ENCODE results near the gene RPAP3. TPM values are rescaled to one million over a fixed set of nuclear protein-coding genes. Genes with fewer than 3 reads are reported as not detected.

RPAP3 gene
- total RNA-seq, 1 donor from 2014 or later = 27.7 TPM

DNA sequence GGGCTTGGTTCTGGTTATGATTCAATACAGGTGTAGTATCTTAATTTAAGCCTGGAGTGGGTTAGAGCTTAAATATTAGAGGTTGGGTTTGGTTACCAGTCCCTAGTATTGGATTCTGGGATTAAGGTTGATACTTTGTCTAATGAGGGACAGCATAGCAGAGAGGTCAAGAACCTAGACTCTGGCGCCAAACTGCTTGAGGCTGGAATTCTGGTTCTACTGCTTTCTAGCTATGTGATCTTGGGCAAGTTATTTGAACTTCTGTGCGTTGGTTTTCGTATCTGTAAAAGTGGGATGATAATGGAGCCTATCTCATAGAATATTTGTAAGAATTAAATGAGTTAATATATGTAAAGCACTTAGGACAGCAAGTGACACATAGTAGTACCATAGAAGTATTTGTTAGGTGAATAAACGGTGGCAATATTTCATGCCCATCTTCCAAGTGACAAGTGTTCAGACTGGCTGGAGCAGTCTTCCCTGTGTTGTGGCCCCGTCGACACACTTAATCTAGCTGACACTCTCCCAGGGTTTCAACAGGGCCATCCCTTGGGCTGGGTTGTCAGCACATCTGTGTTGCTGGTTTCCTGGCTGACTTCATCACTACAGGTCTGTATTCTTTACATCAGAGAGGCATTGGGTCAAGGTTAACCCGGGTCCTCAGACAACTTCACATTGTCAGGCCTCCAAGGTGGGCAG is 16.5 kb upstream of the RPAP3 start:
- H3K36me3 ChIP-seq (ENCODE audit: control insufficient read depth, insufficient read depth, low read length) = no peaks in the 10 kb centered on the region
- H3K27me3 ChIP-seq (ENCODE audit: control insufficient read depth, insufficient read depth, low read length) = no peaks in the 10 kb centered on the region
- DNase-seq (ENCODE audit: low read depth) = no peak
- no peak overlapping the region for H3K4me3 ChIP-seq (ENCODE audit: low read depth, low read length)
- TF ChIP-seq CTCF (IDR thresholded peaks at IDR 0.05; ENCODE audit: insufficient read depth, low read length, poor library complexity, severe bottlenecking) = no peak

GRCh38 chr12:47721431-47721973 is 15.7 kb upstream of the RPAP3 start:
- Histone ChIP-seq H3K36me3 (ENCODE audit: control insufficient read depth, insufficient read depth, low read length) (no peaks in the 10 kb centered on the region), H3K27me3 (ENCODE audit: control insufficient read depth, insufficient read depth, low read length) (no peaks in the 10 kb centered on the region), H3K4me3 (ENCODE audit: low read depth, low read length) (no peak overlapping the region)
- no peak for DNase-seq (ENCODE audit: low read depth)
- no peak for TF ChIP-seq CTCF (IDR thresholded peaks at IDR 0.05; ENCODE audit: insufficient read depth, low read length, poor library complexity, severe bottlenecking)

DNA sequence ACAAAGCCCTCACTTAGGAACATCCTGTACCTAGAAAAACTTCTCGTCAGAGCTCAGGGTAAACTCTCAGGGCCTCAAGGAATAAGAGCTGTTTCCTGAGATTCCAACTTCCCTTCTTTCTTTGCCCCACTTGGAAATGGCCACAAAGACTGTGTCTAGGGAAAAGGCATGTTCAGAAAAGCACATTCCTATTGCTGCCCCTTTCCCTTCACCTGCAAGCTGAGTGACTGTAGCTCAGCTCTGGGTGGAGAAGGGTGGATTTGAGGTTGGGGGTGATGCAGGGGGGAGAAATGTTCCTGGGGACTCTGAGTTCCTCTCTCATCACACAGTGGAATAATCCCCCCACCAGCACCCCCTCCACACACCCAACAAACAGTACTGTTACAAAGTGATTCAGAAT is 12.7 kb upstream of the RPAP3 start:
- Histone ChIP-seq H3K4me3 (ENCODE audit: low read depth, low read length) (no peak overlapping the region), H3K36me3 (ENCODE audit: control insufficient read depth, insufficient read depth, low read length) (no peaks in the 10 kb centered on the region), H3K27me3 (ENCODE audit: control insufficient read depth, insufficient read depth, low read length) (no peaks in the 10 kb centered on the region)
- TF ChIP-seq CTCF (IDR thresholded peaks at IDR 0.05; ENCODE audit: insufficient read depth, low read length, poor library complexity, severe bottlenecking) = no peak
- DNase-seq (ENCODE audit: low read depth) = no peak

DNA sequence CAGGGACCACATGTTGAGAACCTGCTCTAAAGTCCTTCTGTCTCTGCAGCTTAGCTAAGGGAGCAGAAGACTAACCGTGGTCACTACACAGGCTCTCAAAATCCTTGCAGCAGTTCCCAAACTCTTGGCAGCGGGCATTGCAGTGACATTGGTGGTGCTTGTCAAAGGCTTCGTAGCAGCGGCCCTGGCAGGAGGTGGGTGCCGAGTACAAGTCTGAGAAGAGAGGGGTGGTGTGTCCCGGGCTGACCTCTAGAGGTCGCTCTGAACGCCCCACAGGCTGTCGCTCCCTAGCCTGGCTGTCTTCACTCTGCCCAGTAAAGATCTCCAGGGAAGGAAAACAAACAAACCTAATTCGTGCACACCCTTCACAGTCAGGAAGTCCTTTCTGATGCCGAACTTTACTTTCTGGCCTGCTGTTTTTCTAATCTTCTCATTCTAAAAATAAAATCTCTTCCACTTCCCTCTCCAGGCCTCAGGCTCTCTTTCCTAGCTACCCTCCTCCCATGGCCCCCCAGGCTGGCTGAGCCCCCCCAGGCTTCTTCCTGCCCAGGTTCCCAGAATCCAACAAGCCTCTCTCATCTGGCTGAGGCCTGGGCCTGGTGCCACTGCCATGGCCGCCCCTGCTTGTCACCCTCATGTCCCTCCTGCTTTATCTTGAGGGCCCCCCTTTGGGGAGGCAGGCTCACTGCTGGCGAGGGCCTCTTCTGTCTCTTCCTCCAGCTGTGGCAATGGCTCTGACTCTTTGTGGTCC is 11.8 kb upstream of the RPAP3 start:
- no peak for DNase-seq (ENCODE audit: low read depth)
- peak; percentile 88 for TF ChIP-seq CTCF (IDR thresholded peaks at IDR 0.05; ENCODE audit: insufficient read depth, low read length, poor library complexity, severe bottlenecking)
- H3K4me3 ChIP-seq (ENCODE audit: low read depth, low read length) = no peak overlapping the region
- H3K27me3 ChIP-seq (ENCODE audit: control insufficient read depth, insufficient read depth, low read length) = no peaks in the 10 kb centered on the region
- H3K36me3 ChIP-seq (ENCODE audit: control insufficient read depth, insufficient read depth, low read length) = no peaks in the 10 kb centered on the region

DNA sequence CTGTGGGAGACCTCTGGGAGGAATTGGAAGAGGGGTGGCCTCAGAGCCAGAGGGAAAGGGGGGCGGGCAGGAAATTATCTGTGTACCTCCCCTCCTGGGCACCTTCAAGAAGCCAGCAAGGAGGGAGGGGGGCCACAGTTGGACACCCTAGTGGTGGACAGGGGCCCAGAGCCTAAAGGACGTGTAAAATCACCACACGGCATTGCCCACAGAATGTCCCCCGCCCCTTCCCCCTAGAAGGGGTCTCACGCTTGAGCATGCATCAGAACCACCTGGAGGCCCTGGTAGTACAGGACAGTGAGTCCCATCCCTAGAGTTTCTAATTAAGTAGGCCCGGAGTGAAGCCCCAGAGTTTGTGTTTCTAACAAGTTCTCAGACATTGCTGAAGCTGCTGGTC is 11.2 kb upstream of the RPAP3 start:
- no peak for TF ChIP-seq CTCF (IDR thresholded peaks at IDR 0.05; ENCODE audit: insufficient read depth, low read length, poor library complexity, severe bottlenecking)

More for the DNA sequence above, 11.2 kb upstream of the RPAP3 start:
- no peaks in the 10 kb centered on the region for H3K27me3 ChIP-seq (ENCODE audit: control insufficient read depth, insufficient read depth, low read length)
- no peak for DNase-seq (ENCODE audit: low read depth)
- no peak overlapping the region for H3K4me3 ChIP-seq (ENCODE audit: low read depth, low read length)
- H3K36me3 ChIP-seq (ENCODE audit: control insufficient read depth, insufficient read depth, low read length) = no peaks in the 10 kb centered on the region

All from kidney epithelial cell (primary cell).